GM12878 (cell line): Measurements from ENCODE around the gene TNRC18. TPM values are rescaled to one million over a fixed set of nuclear protein-coding genes. Genes with fewer than 3 reads are reported as not detected.

ENCODE experiments used
- ATAC-seq: fragments of 200-7000 bp; cut with Tn5 transposase; 3 replicates; pipeline ENCODE4 v1.9.1; 2020; ENCODE audit warnings: mild to moderate bottlenecking, moderate library complexity
- BruUV-seq: library from RNA; stranded (reverse); fragments of 400-500 nt; replicated peaks from 2 replicates; lab custom pipeline; 2021; lab: Mats Ljungman, UMichigan
- CTCF ChIA-PET: fragments of 300-600 bp; sonication (Branson Sonifier 250); formaldehyde crosslinking; extraction: SDS; loops from one replicate; lab custom pipeline; 2021; ENCODE audit warnings: inconsistent platforms; lab: Yijun Ruan, JAX
- POLR2A ChIA-PET: fragments of 350-600 bp; formaldehyde crosslinking; extraction: SDS; loops from one replicate; lab custom pipeline; 2021; ENCODE audit warnings: inconsistent platforms; lab: Charles Lee
- RAD21 ChIA-PET: fragments of 300-600 bp; sonication (Branson Sonifier 250); formaldehyde crosslinking; loops from one replicate; lab custom pipeline; 2023; ENCODE audit warnings: antibody characterized with exemption; ENCODE audit not compliant: unreplicated experiment; lab: Charles Lee
- SMC1A ChIA-PET: fragments of 300-600 bp; sonication (Branson Sonifier 250); formaldehyde crosslinking; loops from one replicate; lab custom pipeline; 2023; ENCODE audit not compliant: unreplicated experiment, uncharacterized antibody; lab: Charles Lee
- DNase-seq: peaks from one replicate; pipeline ENCODE4 v3.0.0-alpha.2; 2011; ENCODE audit warnings: low read depth, low spot score
- FAIRE-seq: peaks from 3 replicates; lab custom pipeline; 2011; peaks lifted over from hg19 to GRCh38; lab: Jason Lieb, UNC
- H2AFZ ChIP-seq: 2 replicates; pipeline ENCODE4 v1.6.0; 2011; ENCODE audit warnings: low read depth, low read length, control low read depth; ENCODE audit not compliant: control insufficient read depth
- H3K27ac ChIP-seq: 2 replicates; pipeline ENCODE4 v1.5.1; 2011; ENCODE audit warnings: control low read depth; ENCODE audit not compliant: control insufficient read depth, insufficient read depth
- H3K27me3 ChIP-seq, 2 experiments: replicated peaks in 1 of 2; 2 replicates each; pipeline versions ENCODE4 v1.6.0 to v1.6.1; 2011; ENCODE audit warnings: low read length in 1 of 2; ENCODE audit not compliant: control insufficient read depth in 2 of 2, insufficient read depth in 2 of 2
- H3K36me3 ChIP-seq, 2 experiments: 2 replicates each; pipeline ENCODE4 v1.5.1; 2011; ENCODE audit warnings: low read length in 1 of 2; ENCODE audit not compliant: control insufficient read depth in 2 of 2, insufficient read depth in 2 of 2
- H3K4me1 ChIP-seq: 2 replicates; pipeline ENCODE4 v1.6.1; 2011; ENCODE audit warnings: mild to moderate bottlenecking, low read length, moderate library complexity, mixed read lengths; ENCODE audit not compliant: control insufficient read depth, insufficient read depth
- H3K4me2 ChIP-seq: 2 replicates; pipeline ENCODE4 v1.6.0; 2011; ENCODE audit warnings: control low read depth; ENCODE audit not compliant: control insufficient read depth, insufficient read depth
- H3K4me3 ChIP-seq: fragments of 200-600 bp; sonication (generic); 2 replicates; pipeline ENCODE4 v1.5.1; 2016
- H3K79me2 ChIP-seq: 2 replicates; pipeline ENCODE4 v1.6.0; 2011; ENCODE audit warnings: low read length; ENCODE audit not compliant: control insufficient read depth, insufficient read depth
- H3K9ac ChIP-seq: 2 replicates; pipeline ENCODE4 v1.8.0; 2011; ENCODE audit warnings: low read length, control low read depth, mixed read lengths; ENCODE audit not compliant: control insufficient read depth, insufficient read depth
- H3K9me3 ChIP-seq: replicated peaks from 3 replicates; pipeline ENCODE4 v1.5.1; 2011; ENCODE audit warnings: mild to moderate bottlenecking, low read length; ENCODE audit not compliant: control insufficient read depth, insufficient read depth
- H4K20me1 ChIP-seq: 2 replicates; pipeline ENCODE4 v1.6.0; 2011; ENCODE audit not compliant: control insufficient read depth, insufficient read depth
- ASH2L ChIP-seq: fragments of 300-600, 200-600 bp; sonication (generic); IDR thresholded peaks from 2 replicates; pipeline ENCODE4 v1.6.1; 2017; ENCODE audit warnings: low read depth, mild to moderate bottlenecking, borderline replicate concordance
- CHD4 ChIP-seq: fragments of 200-600 bp; sonication (generic); IDR thresholded peaks from 2 replicates; pipeline ENCODE4 v1.6.1; 2016; ENCODE audit warnings: mild to moderate bottlenecking
- ESRRA ChIP-seq: IDR thresholded peaks from 2 replicates; pipeline ENCODE4 v1.6.1; 2012; ENCODE audit warnings: mild to moderate bottlenecking, low read length, improper control_type of control experiment
- FOS ChIP-seq: IDR thresholded peaks from 3 replicates; pipeline ENCODE4 v1.6.1; 2011; ENCODE audit warnings: borderline replicate concordance; ENCODE audit not compliant: insufficient read length; ENCODE audit errors: extremely low read depth
- HDAC2 ChIP-seq: fragments of 200-600 bp; sonication (generic); IDR thresholded peaks from 2 replicates; pipeline ENCODE4 v1.6.1; 2017
- MEF2A ChIP-seq: IDR thresholded peaks from 2 replicates; pipeline ENCODE4 v1.6.1; 2011; ENCODE audit warnings: low read depth, mild to moderate bottlenecking, low read length, moderate library complexity; ENCODE audit not compliant: insufficient read depth
- MTA2 ChIP-seq: fragments of 450-650 bp; IDR thresholded peaks from 2 replicates; pipeline ENCODE4 v1.6.1; 2016; ENCODE audit warnings: low read depth, mild to moderate bottlenecking, moderate library complexity
- NR2C2 ChIP-seq: IDR thresholded peaks from 2 replicates; pipeline ENCODE4 v1.6.1; 2011; ENCODE audit warnings: borderline replicate concordance, low read depth; ENCODE audit not compliant: control insufficient read depth, insufficient read length
- SIN3A ChIP-seq: IDR thresholded peaks from 2 replicates; pipeline ENCODE4 v1.6.1; 2012; ENCODE audit warnings: low read depth, low read length, improper control_type of control experiment
- SPI1 ChIP-seq: IDR thresholded peaks from 2 replicates; pipeline ENCODE4 v1.6.1; 2011; ENCODE audit warnings: low read depth, mild to moderate bottlenecking, low read length, moderate library complexity, borderline replicate concordance; ENCODE audit not compliant: insufficient read depth
- TAF1 ChIP-seq: IDR thresholded peaks from 2 replicates; pipeline ENCODE4 v1.6.1; 2011; ENCODE audit warnings: mild to moderate bottlenecking, low read depth, low read length, borderline replicate concordance
- TCF12 ChIP-seq: IDR thresholded peaks from 2 replicates; pipeline ENCODE4 v1.6.1; 2011; ENCODE audit warnings: low read depth, mild to moderate bottlenecking, low read length
- TCF3 ChIP-seq: IDR thresholded peaks from 2 replicates; pipeline ENCODE4 v1.6.1; 2012; ENCODE audit warnings: low read depth, mild to moderate bottlenecking, low read length, borderline replicate concordance; ENCODE audit not compliant: insufficient read depth
- ZNF207 ChIP-seq: fragments of 450-650 bp; IDR thresholded peaks from 2 replicates; pipeline ENCODE4 v1.6.1; 2014; ENCODE audit warnings: antibody characterized with exemption, mild to moderate bottlenecking, borderline replicate concordance
- ZNF217 ChIP-seq: fragments of 450-650 bp; IDR thresholded peaks from 2 replicates; pipeline ENCODE4 v1.6.1; 2017; ENCODE audit warnings: antibody characterized with exemption, mild to moderate bottlenecking
- WGBS: methylation state at CpG from one replicate; pipeline ENCODE4 v1.1.6; 2016; ENCODE audit warnings: low lambda C conversion rate; ENCODE audit not compliant: insufficient replicate concordance, insufficient coverage; ENCODE audit errors: missing lambda C conversion rate; 5-methylcytosine and 5-hydroxymethylcytosine counted together
- in situ Hi-C: fragments of 300-500 bp; cut with MboI; formaldehyde crosslinking; loops from 9 replicates; pipeline ENCODE4 v1.14.3; 2018; ENCODE audit warnings: mixed read lengths
- intact Hi-C: fragments of 100-400 bp; cut with micrococcal nuclease; formaldehyde crosslinking; loops from one replicate; pipeline ENCODE4 v1.14.2; 2022; ENCODE audit not compliant: unreplicated experiment
- polyA plus RNA-seq, 11 experiments: library from polyadenylated mRNA; depleted of rRNA in 4 of 11; unstranded in 6 of 11; stranded (reverse) in 5 of 11; fragments of >200 nt; fragmentation: Nextera tagmentation in 4 of 11; fragmentation: Illumina TruSeq in 1 of 11; extraction: Ambion mirVana in 4 of 11; extraction: Trizol in 1 of 11; gene quantifications; 1 replicate in 1 of 11; 2 replicates in 10 of 11; pipeline versions ENCODE4 v1.2.1 to v1.2.3, GENCODE V29; 2011 to 2016; ENCODE audit warnings: inconsistent platforms in 2 of 11, missing spikeins in 2 of 11, low read depth in 1 of 11
- total RNA-seq, 4 experiments: library from RNA; depleted of rRNA in 3 of 4; stranded (reverse); fragments of >200 nt in 3 of 4; fragmentation: Illumina TruSeq in 1 of 4; extraction: Trizol in 1 of 4; gene quantifications; 2 replicates each; pipeline versions ENCODE4 v1.2.1 to v1.2.3, GENCODE V29; 2013 to 2021
- TF ChIP-seq, protein P1 (sequence below): fragments of 450-650 bp; IDR thresholded peaks from 2 replicates; pipeline ENCODE4 v1.6.1; 2017; ENCODE audit warnings: mild to moderate bottlenecking, moderate library complexity
- TF ChIP-seq, protein P2 (sequence below): IDR thresholded peaks from 2 replicates; pipeline ENCODE4 v1.6.1; 2011; ENCODE audit warnings: low read depth, mild to moderate bottlenecking, low read length, moderate library complexity, borderline replicate concordance; ENCODE audit errors: extremely low read depth
- TF ChIP-seq, protein P3 (sequence below): fragments of 450-650 bp; IDR thresholded peaks from 2 replicates; pipeline ENCODE4 v1.6.1; 2018; ENCODE audit warnings: borderline replicate concordance, mild to moderate bottlenecking; ENCODE audit not compliant: partially characterized antibody

Gene TNRC18
- total and polyA plus RNA-seq, 10 of the 15 experiments (the other 5 are each of a cell fraction or from before 2014, with no cell fraction given), result 0.02 to 31.7 (median 5.4) TPM

DNA sequence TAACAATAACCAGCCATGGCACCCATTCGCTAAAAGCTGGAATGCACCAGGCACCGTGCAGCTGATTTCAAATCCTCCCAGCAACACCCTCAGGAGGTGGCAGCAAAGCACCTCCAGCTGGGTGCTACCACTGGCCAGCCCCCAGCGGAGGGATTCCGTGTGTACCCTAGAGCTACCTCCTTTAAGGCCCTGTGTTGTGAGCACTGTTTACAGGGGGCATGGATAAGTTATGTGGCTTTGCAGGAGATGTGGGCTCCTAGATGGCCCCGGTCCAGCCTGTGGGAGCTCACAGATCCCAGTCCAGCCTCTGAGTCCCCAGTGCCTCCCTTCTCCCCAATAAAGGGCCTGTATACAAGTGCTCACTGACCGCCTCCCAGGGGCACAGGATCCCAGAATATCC lies 27.1 kb downstream of the TNRC18 start:
- ChIA-PET POLR2A (interaction anchor here (0.5 to 2.7 kb wide), 12 partner anchors 12 to 274 kb away, joined by 3 to 19 read pairs (median 6); partner anchors contain the start of gene TNRC18), SMC1A (interaction anchor here (0.7 to 3.1 kb wide), 24 partner anchors 8 to 190 kb away, joined by 3 to 41 read pairs (median 4); no protein-coding TSS in a partner anchor), RAD21 (interaction anchor here (0.7 to 3.1 kb wide), 20 partner anchors 10 to 269 kb away, joined by 3 to 84 read pairs (median 4); no protein-coding TSS in a partner anchor), CTCF (interaction anchor here (0.6 to 2.8 kb wide), 31 partner anchors 9 to 423 kb away, joined by 3 to 80 read pairs (median 4); partner anchors contain the start of gene TNRC18)
- peak; percentile 23 for DNase-seq
- Histone ChIP-seq H3K27me3 (no peaks in the 10 kb centered on the region), H3K4me3 (peak overlapping the region; percentile 96), H2AFZ (peak overlapping the region; percentile 64; the same call in 1 of the 2 replicates), H3K4me1 (peaks cover 5% of the 10 kb centered on the region; the same call in 1 of the 2 replicates), H3K4me2 (peak overlapping the region; percentile 85), H3K79me2 (peaks cover 16% of the 10 kb centered on the region), H3K36me3 (peaks cover 4 to 6% of the 10 kb centered on the region in 2 experiments; a peak in 3 of 4 replicates), H4K20me1 (no peaks in the 10 kb centered on the region), H3K9me3 (no peaks in the 10 kb centered on the region), H3K27ac (peak overlapping the region; percentile 88), H3K9ac (peak overlapping the region; percentile 86)
- 7% methylated on average over 6 of the region's 6 CpGs for WGBS
- peak; percentile 78 for ATAC-seq
- intact Hi-C loops (no loop called here), in situ Hi-C loops (no loop called here)
- peak; percentile 83 for FAIRE-seq
- BruUV-seq, result TSS peak; percentile 83
- TF ChIP-seq HDAC2 (no peak), MEF2A (no peak), NR2C2 (no peak), TCF12 (no peak), ESRRA (no peak), SIN3A (peak; percentile 74), ZNF217 (no peak; the same call in 1 of the 2 replicates), MTA2 (no peak), ZNF207 (no peak), SPI1 (no peak), ASH2L (no peak), TCF3 (no peak), FOS (no peak), CHD4 (no peak), TAF1 (no peak)
- TF ChIP-seq, protein P1, sequence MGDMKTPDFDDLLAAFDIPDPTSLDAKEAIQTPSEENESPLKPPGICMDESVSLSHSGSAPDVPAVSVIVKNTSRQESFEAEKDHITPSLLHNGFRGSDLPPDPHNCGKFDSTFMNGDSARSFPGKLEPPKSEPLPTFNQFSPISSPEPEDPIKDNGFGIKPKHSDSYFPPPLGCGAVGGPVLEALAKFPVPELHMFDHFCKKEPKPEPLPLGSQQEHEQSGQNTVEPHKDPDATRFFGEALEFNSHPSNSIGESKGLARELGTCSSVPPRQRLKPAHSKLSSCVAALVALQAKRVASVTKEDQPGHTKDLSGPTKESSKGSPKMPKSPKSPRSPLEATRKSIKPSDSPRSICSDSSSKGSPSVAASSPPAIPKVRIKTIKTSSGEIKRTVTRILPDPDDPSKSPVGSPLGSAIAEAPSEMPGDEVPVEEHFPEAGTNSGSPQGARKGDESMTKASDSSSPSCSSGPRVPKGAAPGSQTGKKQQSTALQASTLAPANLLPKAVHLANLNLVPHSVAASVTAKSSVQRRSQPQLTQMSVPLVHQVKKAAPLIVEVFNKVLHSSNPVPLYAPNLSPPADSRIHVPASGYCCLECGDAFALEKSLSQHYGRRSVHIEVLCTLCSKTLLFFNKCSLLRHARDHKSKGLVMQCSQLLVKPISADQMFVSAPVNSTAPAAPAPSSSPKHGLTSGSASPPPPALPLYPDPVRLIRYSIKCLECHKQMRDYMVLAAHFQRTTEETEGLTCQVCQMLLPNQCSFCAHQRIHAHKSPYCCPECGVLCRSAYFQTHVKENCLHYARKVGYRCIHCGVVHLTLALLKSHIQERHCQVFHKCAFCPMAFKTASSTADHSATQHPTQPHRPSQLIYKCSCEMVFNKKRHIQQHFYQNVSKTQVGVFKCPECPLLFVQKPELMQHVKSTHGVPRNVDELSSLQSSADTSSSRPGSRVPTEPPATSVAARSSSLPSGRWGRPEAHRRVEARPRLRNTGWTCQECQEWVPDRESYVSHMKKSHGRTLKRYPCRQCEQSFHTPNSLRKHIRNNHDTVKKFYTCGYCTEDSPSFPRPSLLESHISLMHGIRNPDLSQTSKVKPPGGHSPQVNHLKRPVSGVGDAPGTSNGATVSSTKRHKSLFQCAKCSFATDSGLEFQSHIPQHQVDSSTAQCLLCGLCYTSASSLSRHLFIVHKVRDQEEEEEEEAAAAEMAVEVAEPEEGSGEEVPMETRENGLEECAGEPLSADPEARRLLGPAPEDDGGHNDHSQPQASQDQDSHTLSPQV, result no peak
- TF ChIP-seq, protein P2, sequence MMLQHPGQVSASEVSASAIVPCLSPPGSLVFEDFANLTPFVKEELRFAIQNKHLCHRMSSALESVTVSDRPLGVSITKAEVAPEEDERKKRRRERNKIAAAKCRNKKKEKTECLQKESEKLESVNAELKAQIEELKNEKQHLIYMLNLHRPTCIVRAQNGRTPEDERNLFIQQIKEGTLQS, result no peak
- TF ChIP-seq, protein P3, sequence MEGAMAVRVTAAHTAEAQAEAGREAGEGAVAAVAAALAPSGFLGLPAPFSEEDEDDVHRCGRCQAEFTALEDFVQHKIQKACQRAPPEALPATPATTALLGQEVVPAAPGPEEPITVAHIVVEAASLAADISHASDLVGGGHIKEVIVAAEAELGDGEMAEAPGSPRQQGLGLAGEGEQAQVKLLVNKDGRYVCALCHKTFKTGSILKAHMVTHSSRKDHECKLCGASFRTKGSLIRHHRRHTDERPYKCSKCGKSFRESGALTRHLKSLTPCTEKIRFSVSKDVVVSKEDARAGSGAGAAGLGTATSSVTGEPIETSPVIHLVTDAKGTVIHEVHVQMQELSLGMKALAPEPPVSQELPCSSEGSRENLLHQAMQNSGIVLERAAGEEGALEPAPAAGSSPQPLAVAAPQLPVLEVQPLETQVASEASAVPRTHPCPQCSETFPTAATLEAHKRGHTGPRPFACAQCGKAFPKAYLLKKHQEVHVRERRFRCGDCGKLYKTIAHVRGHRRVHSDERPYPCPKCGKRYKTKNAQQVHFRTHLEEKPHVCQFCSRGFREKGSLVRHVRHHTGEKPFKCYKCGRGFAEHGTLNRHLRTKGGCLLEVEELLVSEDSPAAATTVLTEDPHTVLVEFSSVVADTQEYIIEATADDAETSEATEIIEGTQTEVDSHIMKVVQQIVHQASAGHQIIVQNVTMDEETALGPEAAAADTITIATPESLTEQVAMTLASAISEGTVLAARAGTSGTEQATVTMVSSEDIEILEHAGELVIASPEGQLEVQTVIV, result no peak
